Progenitor cell of endocrine pancreas (in vitro differentiated cells): ENCODE results near the gene THBS1. TPM values are rescaled to one million over a fixed set of nuclear protein-coding genes. Genes with fewer than 3 reads are reported as not detected.

ENCODE experiments used
- DNase-seq: peaks from one replicate; pipeline ENCODE4 v3.0.0; 2021; ENCODE audit warnings: low spot score; ENCODE audit not compliant: unreplicated experiment
- H3K27ac Mint-ChIP-seq: 2 replicates; pipeline ENCODE4 v1.8.0; 2021; ENCODE audit warnings: mild to moderate bottlenecking, moderate library complexity, mixed read lengths
- H3K27me3 Mint-ChIP-seq: 2 replicates; pipeline ENCODE4 v1.8.0; 2021; ENCODE audit warnings: mixed read lengths
- H3K36me3 Mint-ChIP-seq: 2 replicates; pipeline ENCODE4 v1.8.0; 2022; ENCODE audit warnings: mixed read lengths; ENCODE audit not compliant: insufficient read depth
- H3K4me1 Mint-ChIP-seq: 2 replicates; pipeline ENCODE4 v1.8.0; 2021; ENCODE audit warnings: low read depth, mixed read lengths
- H3K4me3 Mint-ChIP-seq: 2 replicates; pipeline ENCODE4 v1.8.0; 2021; ENCODE audit warnings: low read depth, mild to moderate bottlenecking, moderate library complexity, mixed read lengths
- H3K9me3 Mint-ChIP-seq: 2 replicates; pipeline ENCODE4 v1.8.0; 2021; ENCODE audit warnings: low read depth, mixed read lengths
- total RNA-seq: library from RNA; stranded (reverse); gene quantifications from 2 replicates; pipeline ENCODE4 v1.2.1, GENCODE V29; 2021
- TF ChIP-seq, protein P1 (sequence below): fragments of 200-600 bp; sonication (generic); IDR thresholded peaks from one replicate; pipeline ENCODE4 v1.5.0; 2021; ENCODE audit warnings: antibody characterized with exemption, mild to moderate bottlenecking; ENCODE audit not compliant: unreplicated experiment

The THBS1 gene
- total RNA-seq, 1 donor from 2014 or later, result 22.9 TPM

DNA sequence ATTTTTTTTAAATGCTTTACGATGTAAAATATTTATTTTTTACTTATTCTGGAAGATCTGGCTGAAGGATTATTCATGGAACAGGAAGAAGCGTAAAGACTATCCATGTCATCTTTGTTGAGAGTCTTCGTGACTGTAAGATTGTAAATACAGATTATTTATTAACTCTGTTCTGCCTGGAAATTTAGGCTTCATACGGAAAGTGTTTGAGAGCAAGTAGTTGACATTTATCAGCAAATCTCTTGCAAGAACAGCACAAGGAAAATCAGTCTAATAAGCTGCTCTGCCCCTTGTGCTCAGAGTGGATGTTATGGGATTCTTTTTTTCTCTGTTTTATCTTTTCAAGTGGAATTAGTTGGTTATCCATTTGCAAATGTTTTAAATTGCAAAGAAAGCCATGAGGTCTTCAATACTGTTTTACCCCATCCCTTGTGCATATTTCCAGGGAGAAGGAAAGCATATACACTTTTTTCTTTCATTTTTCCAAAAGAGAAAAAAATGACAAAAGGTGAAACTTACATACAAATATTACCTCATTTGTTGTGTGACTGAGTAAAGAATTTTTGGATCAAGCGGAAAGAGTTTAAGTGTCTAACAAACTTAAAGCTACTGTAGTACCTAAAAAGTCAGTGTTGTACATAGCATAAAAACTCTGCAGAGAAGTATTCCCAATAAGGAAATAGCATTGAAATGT lies 15.6 kb downstream of the THBS1 start:
- Mint-ChIP-seq H3K27ac (no peak overlapping the region), H3K4me3 (no peak overlapping the region), H3K4me1 (peaks cover 1% of the 10 kb centered on the region), H3K9me3 (no peaks in the 10 kb centered on the region), H3K36me3 (peaks cover 9% of the 10 kb centered on the region), H3K27me3 (no peaks in the 10 kb centered on the region)
- DNase-seq, result no peak
- TF ChIP-seq, protein P1, sequence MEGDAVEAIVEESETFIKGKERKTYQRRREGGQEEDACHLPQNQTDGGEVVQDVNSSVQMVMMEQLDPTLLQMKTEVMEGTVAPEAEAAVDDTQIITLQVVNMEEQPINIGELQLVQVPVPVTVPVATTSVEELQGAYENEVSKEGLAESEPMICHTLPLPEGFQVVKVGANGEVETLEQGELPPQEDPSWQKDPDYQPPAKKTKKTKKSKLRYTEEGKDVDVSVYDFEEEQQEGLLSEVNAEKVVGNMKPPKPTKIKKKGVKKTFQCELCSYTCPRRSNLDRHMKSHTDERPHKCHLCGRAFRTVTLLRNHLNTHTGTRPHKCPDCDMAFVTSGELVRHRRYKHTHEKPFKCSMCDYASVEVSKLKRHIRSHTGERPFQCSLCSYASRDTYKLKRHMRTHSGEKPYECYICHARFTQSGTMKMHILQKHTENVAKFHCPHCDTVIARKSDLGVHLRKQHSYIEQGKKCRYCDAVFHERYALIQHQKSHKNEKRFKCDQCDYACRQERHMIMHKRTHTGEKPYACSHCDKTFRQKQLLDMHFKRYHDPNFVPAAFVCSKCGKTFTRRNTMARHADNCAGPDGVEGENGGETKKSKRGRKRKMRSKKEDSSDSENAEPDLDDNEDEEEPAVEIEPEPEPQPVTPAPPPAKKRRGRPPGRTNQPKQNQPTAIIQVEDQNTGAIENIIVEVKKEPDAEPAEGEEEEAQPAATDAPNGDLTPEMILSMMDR, result no peak

DNA sequence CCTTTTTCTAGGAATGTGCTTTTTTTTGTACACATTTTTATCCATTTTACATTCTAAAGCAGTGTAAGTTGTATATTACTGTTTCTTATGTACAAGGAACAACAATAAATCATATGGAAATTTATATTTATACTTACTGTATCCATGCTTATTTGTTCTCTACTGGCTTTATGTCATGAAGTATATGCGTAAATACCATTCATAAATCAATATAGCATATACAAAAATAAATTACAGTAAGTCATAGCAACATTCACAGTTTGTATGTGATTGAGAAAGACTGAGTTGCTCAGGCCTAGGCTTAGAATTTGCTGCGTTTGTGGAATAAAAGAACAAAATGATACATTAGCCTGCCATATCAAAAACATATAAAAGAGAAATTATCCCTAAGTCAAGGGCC lies 16.5 kb downstream of the THBS1 start:
- no peak overlapping the region for H3K4me3 Mint-ChIP-seq
- H3K27ac Mint-ChIP-seq, result no peak overlapping the region
- H3K9me3 Mint-ChIP-seq, result no peaks in the 10 kb centered on the region
- H3K4me1 Mint-ChIP-seq, result peaks cover 1% of the 10 kb centered on the region
- H3K27me3 Mint-ChIP-seq, result no peaks in the 10 kb centered on the region
- no peak for DNase-seq
- peaks cover 9% of the 10 kb centered on the region for H3K36me3 Mint-ChIP-seq
- TF ChIP-seq, protein P1, result no peak

DNA sequence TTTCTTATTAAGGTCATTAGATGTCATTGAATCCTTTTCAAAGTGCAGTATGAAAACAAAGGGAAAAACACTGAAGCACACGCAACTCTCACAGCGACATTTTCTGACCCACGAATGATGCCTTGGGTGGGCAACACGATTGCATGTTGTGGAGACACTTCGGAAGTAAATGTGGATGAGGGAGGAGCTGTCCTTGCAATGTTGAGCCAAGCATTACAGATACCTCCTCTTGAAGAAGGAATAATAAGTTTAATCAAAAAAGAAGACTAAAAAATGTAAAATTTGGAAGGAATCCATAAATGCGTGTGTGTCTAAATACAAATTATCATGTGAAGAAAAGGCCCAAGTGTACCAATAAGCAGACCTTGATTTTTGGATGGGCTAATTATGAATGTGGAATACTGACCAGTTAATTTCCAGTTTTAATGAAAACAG lies 16.9 kb downstream of the THBS1 start:
- TF ChIP-seq, protein P1, result no peak
- Mint-ChIP-seq H3K36me3 (peaks cover 6% of the 10 kb centered on the region), H3K4me3 (no peak overlapping the region), H3K9me3 (no peaks in the 10 kb centered on the region), H3K27ac (no peak overlapping the region), H3K4me1 (peaks cover 1% of the 10 kb centered on the region), H3K27me3 (no peaks in the 10 kb centered on the region)
- no peak for DNase-seq

- DNase-seq, result no peak
- no peak overlapping the region for H3K27ac Mint-ChIP-seq
These were observed 17.4 kb downstream of the THBS1 start for GRCh38 chr15:39598186-39598850.

More at GRCh38 chr15:39598186-39598850, 17.4 kb downstream of the THBS1 start:
- H3K36me3 Mint-ChIP-seq, result peaks cover 3% of the 10 kb centered on the region
- TF ChIP-seq, protein P1, result no peak
- no peaks in the 10 kb centered on the region for H3K27me3 Mint-ChIP-seq
- no peaks in the 10 kb centered on the region for H3K9me3 Mint-ChIP-seq
- no peak overlapping the region for H3K4me3 Mint-ChIP-seq
- peaks cover 1% of the 10 kb centered on the region for H3K4me1 Mint-ChIP-seq
